Measurements from ENCODE around the gene HSFX3. TPM values are rescaled to one million over a fixed set of nuclear protein-coding genes. Genes with fewer than 3 reads are reported as not detected.

HSFX3 gene
- total RNA-seq, 1 donor from 2014 or later, result 0.59 TPM

DNA sequence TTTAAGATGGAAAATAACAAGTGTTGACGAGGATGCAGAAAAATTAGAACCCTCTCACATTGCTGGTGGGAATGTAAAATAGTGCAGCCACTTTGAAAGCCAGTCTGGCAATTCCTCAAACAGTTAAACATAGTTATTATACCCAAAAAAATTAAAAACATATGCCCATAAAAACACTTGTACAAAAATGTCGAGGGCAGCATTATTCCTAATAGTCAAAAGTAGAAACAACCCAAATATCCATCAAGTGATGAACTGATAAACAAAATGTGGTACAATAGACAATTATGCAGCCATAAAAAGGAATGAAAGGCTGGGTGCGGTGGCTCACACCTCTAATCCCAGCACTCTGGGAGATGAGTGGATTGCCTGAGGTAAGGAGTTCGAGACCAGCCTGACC, 51.0 kb downstream of the HSFX3 start:
- DNase-seq (ENCODE audit: low spot score), result no peak
- intact Hi-C loops (cut with DNase I), result no loop called here

Other genes starting within 250 kb of the HSFX3 start
- gene IDS, start 44.6 kb downstream of the HSFX3 start, total RNA-seq, result 87.6 TPM
- 27.4 TPM for gene EOLA1, start 8.9 kb downstream of the HSFX3 start, total RNA-seq
- gene MAGEA9B, start 37.5 kb upstream of the HSFX3 start, total RNA-seq, result not detected
- not detected for gene HSFX2, start 45.4 kb upstream of the HSFX3 start, total RNA-seq
- 30.2 TPM for gene TMEM185A, start 81.9 kb upstream of the HSFX3 start, total RNA-seq
- gene MAGEA11, start 162.1 kb upstream of the HSFX3 start, total RNA-seq, result not detected
- gene HSFX1, start 224.1 kb upstream of the HSFX3 start, total RNA-seq, result 2.0 TPM
- gene MAGEA9, start 232.0 kb upstream of the HSFX3 start, total RNA-seq, result not detected